EL (cell line): ENCODE data around the gene PPP1R9B.

Source experiments
- DNase-seq: peaks from one replicate; pipeline ENCODE4 v3.0.0-alpha.2; 2016

PPP1R9B gene

GRCh38 chr17:50187751-50188530 lies 37.5 kb upstream of the PPP1R9B start:
- peak; percentile 55 for DNase-seq

- no peak for DNase-seq
Observed at GRCh38 chr17:50187394-50187725, 36.9 kb upstream of the PPP1R9B start.

GRCh38 chr17:50186661-50187393 lies 36.4 kb upstream of the PPP1R9B start:
- DNase-seq, result peak; percentile 60

- no peak for DNase-seq
Observed at GRCh38 chr17:50185631-50186471, 35.4 kb upstream of the PPP1R9B start.

GRCh38 chr17:50184611-50185398 lies 34.3 kb upstream of the PPP1R9B start:
- peak; percentile 74 for DNase-seq

- DNase-seq, result no peak
Observed at GRCh38 chr17:50184064-50184463, 33.6 kb upstream of the PPP1R9B start.

GRCh38 chr17:50183421-50183994 lies 33.0 kb upstream of the PPP1R9B start:
- no peak for DNase-seq

- DNase-seq, result no peak
Observed at GRCh38 chr17:50182783-50183420, 32.4 kb upstream of the PPP1R9B start.

- peak; percentile 57 for DNase-seq
Observed at GRCh38 chr17:50181591-50182560, 31.4 kb upstream of the PPP1R9B start.

- DNase-seq, result no peak
Observed at GRCh38 chr17:50181144-50181543, 30.7 kb upstream of the PPP1R9B start.

- no peak for DNase-seq
Observed at GRCh38 chr17:50180620-50181019, 30.1 kb upstream of the PPP1R9B start.

GRCh38 chr17:50180111-50180510 lies 29.6 kb upstream of the PPP1R9B start:
- no peak for DNase-seq

- peak; percentile 99 for DNase-seq
Observed at GRCh38 chr17:50177983-50178834, 27.7 kb upstream of the PPP1R9B start.

GRCh38 chr17:50177476-50177875 lies 27.0 kb upstream of the PPP1R9B start:
- no peak for DNase-seq

GRCh38 chr17:50176559-50177357 lies 26.3 kb upstream of the PPP1R9B start:
- DNase-seq, result no peak

GRCh38 chr17:50175035-50175807 lies 24.7 kb upstream of the PPP1R9B start:
- DNase-seq, result no peak

GRCh38 chr17:50174444-50174843 lies 24.0 kb upstream of the PPP1R9B start:
- no peak for DNase-seq
